Measurements from ENCODE around the gene TBC1D8. TPM values are rescaled to one million over a fixed set of nuclear protein-coding genes. Genes with fewer than 3 reads are reported as not detected.

Gene TBC1D8
- total RNA-seq, 4 donors from 2014 or later, result 19.5 to 46.9 (median 24.8) TPM

DNA sequence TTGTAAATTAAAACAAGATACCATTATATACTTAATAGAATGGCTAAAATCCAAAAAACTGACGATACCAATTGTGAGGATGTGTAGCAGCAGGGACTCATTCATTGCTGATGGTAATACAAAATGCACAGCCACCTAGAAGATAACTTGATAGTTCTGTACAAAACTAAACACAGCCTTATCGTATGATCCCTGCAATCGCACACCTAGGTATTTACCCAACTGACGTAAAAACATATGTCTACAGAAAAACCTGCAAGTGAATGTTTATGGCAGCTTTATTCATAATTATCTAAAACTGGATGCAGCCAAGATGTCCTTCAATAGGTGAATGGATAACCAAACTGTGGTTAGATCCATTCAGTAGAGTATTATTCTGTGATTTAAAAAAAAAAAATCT lies 45.5 kb downstream of the TBC1D8 start:
- H3K4me1 ChIP-seq, result peaks cover 8 to 30% (median 14%) of the 10 kb centered on the region in 3 donors

GRCh38 chr2:101097638-101098037 lies 53.5 kb downstream of the TBC1D8 start:
- TF ChIP-seq, protein P1, sequence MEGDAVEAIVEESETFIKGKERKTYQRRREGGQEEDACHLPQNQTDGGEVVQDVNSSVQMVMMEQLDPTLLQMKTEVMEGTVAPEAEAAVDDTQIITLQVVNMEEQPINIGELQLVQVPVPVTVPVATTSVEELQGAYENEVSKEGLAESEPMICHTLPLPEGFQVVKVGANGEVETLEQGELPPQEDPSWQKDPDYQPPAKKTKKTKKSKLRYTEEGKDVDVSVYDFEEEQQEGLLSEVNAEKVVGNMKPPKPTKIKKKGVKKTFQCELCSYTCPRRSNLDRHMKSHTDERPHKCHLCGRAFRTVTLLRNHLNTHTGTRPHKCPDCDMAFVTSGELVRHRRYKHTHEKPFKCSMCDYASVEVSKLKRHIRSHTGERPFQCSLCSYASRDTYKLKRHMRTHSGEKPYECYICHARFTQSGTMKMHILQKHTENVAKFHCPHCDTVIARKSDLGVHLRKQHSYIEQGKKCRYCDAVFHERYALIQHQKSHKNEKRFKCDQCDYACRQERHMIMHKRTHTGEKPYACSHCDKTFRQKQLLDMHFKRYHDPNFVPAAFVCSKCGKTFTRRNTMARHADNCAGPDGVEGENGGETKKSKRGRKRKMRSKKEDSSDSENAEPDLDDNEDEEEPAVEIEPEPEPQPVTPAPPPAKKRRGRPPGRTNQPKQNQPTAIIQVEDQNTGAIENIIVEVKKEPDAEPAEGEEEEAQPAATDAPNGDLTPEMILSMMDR (IDR thresholded peaks at IDR 0.05), result no peak
- TF ChIP-seq POLR2A (IDR thresholded peaks at IDR 0.05), result no peak
- peaks cover 0 to 2% (median under 1%) of the 10 kb centered on the region in 3 donors for H3K9me3 ChIP-seq
- no peaks in the 10 kb centered on the region for H3K4me1 ChIP-seq
- H3K36me3 ChIP-seq, result no peaks in the 10 kb centered on the region
- H3K27ac ChIP-seq, result no peak overlapping the region
- no peak overlapping the region for H3K4me3 ChIP-seq
- no peaks in the 10 kb centered on the region for H3K27me3 ChIP-seq
- intact Hi-C loops (cut with DNase I), result no loop called here
- no peak for DNase-seq

More for the DNA sequence above, 45.5 kb downstream of the TBC1D8 start:
- Histone ChIP-seq H3K36me3 (no peaks in the 10 kb centered on the region), H3K4me3 (no peak overlapping the region), H3K27ac (no peak overlapping the region), H3K27me3 (no peaks in the 10 kb centered on the region), H3K9me3 (peaks cover 0 to 9% (median 5%) of the 10 kb centered on the region in 3 donors)
- 88 to 90% methylated on average over 4 of the region's 4 CpGs for WGBS, 2 donors
- DNase-seq, result no peak
- no peak for TF ChIP-seq POLR2A (IDR thresholded peaks at IDR 0.05)
- TF ChIP-seq, protein P1 (IDR thresholded peaks at IDR 0.05), result no peak
- intact Hi-C loops (cut with DNase I), result no loop called here

- Histone ChIP-seq H3K36me3 (no peaks in the 10 kb centered on the region), H3K4me3 (no peak overlapping the region), H3K27ac (no peak overlapping the region), H3K27me3 (no peaks in the 10 kb centered on the region), H3K4me1 (no peaks in the 10 kb centered on the region), H3K9me3 (no peaks in the 10 kb centered on the region)
- intact Hi-C loops (cut with DNase I), result no loop called here
- no peak for DNase-seq
- 85 to 94% methylated on average over 4 of the region's 4 CpGs for WGBS, 2 donors
- no peak for TF ChIP-seq POLR2A (IDR thresholded peaks at IDR 0.05)
- TF ChIP-seq, protein P1 (IDR thresholded peaks at IDR 0.05), result no peak
Observed at GRCh38 chr2:101096619-101097142, 54.5 kb downstream of the TBC1D8 start.

DNA sequence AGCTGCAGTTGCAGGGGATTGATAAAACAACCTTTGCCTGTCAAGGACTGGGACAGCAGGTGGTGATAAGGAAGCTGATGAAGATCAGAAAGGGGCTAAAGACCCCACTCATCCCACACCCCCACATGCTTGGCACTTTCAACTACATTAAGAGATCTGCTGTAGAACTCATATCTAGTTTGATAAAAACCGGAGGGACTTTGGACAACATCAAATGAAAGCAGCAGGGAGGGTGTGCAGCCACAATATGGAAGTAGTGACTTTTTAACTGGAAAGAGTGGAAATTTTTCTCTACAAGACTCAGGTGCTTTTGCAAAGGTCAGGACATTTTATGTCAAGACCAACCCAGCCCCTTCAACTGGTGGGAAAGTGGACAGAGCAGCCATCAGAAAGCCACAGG lies 56.8 kb downstream of the TBC1D8 start:
- 78 to 90% methylated on average over 1 of the region's 1 CpG for WGBS, 2 donors
- no peak for DNase-seq

More for the DNA sequence above, 56.8 kb downstream of the TBC1D8 start:
- TF ChIP-seq POLR2A (IDR thresholded peaks at IDR 0.05), result no peak
- TF ChIP-seq, protein P1 (IDR thresholded peaks at IDR 0.05), result no peak
- intact Hi-C loops (cut with DNase I), result no loop called here
- no peak overlapping the region for H3K27ac ChIP-seq
- H3K4me1 ChIP-seq, result no peaks in the 10 kb centered on the region
- H3K4me3 ChIP-seq, result no peak overlapping the region
- no peaks in the 10 kb centered on the region for H3K27me3 ChIP-seq
- H3K9me3 ChIP-seq, result no peaks in the 10 kb centered on the region
- H3K36me3 ChIP-seq, result peaks cover 0 to 4% (median 0%) of the 10 kb centered on the region in 3 donors

Data from esophagus squamous epithelium (tissue), 5 donors.